SK-N-SH treated with all-trans-retinoic acid at 6 μM for 48 hours (cell line): ENCODE results near the gene DLG2.

Experiments
- ARNTL ChIP-seq: fragments of 450-650 bp; formaldehyde crosslinking; IDR thresholded peaks from 2 replicates; pipeline ENCODE4 v1.5.0; 2020; ENCODE audit warnings: low read depth, mild to moderate bottlenecking, moderate library complexity, borderline replicate concordance
- OSR1 ChIP-seq: fragments of 250-450 bp; sonication (Bioruptor Pico); IDR thresholded peaks from 2 replicates; pipeline ENCODE4 v1.8.0; 2022; ENCODE audit warnings: moderate library complexity, mild to moderate bottlenecking, inconsistent platforms
- ZNF70 ChIP-seq: fragments of 450-650 bp; formaldehyde crosslinking; IDR thresholded peaks from 2 replicates; pipeline ENCODE4 v1.5.0; 2020; ENCODE audit warnings: mild to moderate bottlenecking, moderate library complexity

DNA sequence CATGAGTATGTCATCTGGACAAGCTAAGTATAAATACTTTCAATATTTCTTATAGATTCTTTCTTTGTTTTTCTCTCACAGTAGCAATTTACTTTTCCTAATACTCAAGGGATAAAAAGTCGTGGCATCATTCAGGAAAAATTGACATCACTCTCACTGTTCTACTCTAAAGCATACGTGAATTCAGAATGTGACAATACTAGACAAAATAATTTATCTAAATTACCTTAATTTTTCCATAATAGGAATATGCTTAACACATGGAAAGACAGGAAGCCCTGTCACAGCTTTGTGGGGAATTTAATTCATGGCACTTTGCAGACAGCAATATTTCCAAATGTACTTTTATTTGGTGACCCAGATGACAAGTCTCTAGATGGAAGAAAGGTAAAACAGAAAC lies 394.6 kb downstream of the DLG2 start:
- TF ChIP-seq ARNTL (CRISPR knock-in tag) (no peak), ZNF70 (CRISPR knock-in tag) (no peak), OSR1 (no peak)
